Measurements from ENCODE around the gene NCBP1.

NCBP1 gene

GRCh38 chr9:97635026-97635425 is 1.4 kb downstream of the NCBP1 start:
- no peak overlapping the region; the same call in 1 of the 2 replicates for H3K27ac ChIP-seq (replicated peaks)
- no peak for DNase-seq (ENCODE audit: low read depth in 1 of 2, low spot score in 1 of 2)
- no peaks in the 10 kb centered on the region for H3K27me3 ChIP-seq (ENCODE audit: insufficient read depth, poor library complexity, severe bottlenecking)
- peak overlapping the region; percentile 90 for H3K4me3 ChIP-seq (replicated peaks; ENCODE audit: insufficient read depth, low read length)
- TF ChIP-seq SPI1 (IDR thresholded peaks at IDR 0.05; ENCODE audit: borderline replicate concordance, low read depth) (no peak), REST (IDR thresholded peaks at IDR 0.05; ENCODE audit: insufficient replicate concordance, low read depth) (no peak), CTCF (IDR thresholded peaks at IDR 0.05; ENCODE audit: insufficient read depth, low read length) (no peak), GABPA (IDR thresholded peaks at IDR 0.05; ENCODE audit: low read depth) (no peak), POLR2AphosphoS5 (IDR thresholded peaks at IDR 0.05; ENCODE audit: low read depth) (no peak)

- TF ChIP-seq REST (IDR thresholded peaks at IDR 0.05; ENCODE audit: insufficient replicate concordance, low read depth) (no peak), CTCF (IDR thresholded peaks at IDR 0.05; ENCODE audit: insufficient read depth, low read length) (no peak), GABPA (IDR thresholded peaks at IDR 0.05; ENCODE audit: low read depth) (no peak), SPI1 (IDR thresholded peaks at IDR 0.05; ENCODE audit: borderline replicate concordance, low read depth) (no peak), POLR2AphosphoS5 (IDR thresholded peaks at IDR 0.05; ENCODE audit: low read depth) (no peak)
- H3K27ac ChIP-seq (replicated peaks) = no peak overlapping the region
- peak in 1 of 2 experiments; percentile 30 for DNase-seq (ENCODE audit: low read depth in 1 of 2, low spot score in 1 of 2)
- H3K4me3 ChIP-seq (replicated peaks; ENCODE audit: insufficient read depth, low read length) = peak overlapping the region; percentile 17; the same call in 1 of the 2 replicates
- H3K27me3 ChIP-seq (ENCODE audit: insufficient read depth, poor library complexity, severe bottlenecking) = no peaks in the 10 kb centered on the region
Measured at GRCh38 chr9:97636903-97637302, 3.3 kb downstream of the NCBP1 start.

- no peaks in the 10 kb centered on the region for H3K27me3 ChIP-seq (ENCODE audit: insufficient read depth, poor library complexity, severe bottlenecking)
- H3K4me3 ChIP-seq (replicated peaks; ENCODE audit: insufficient read depth, low read length) = no peak overlapping the region
- no peak overlapping the region for H3K27ac ChIP-seq (replicated peaks)
- no peak for TF ChIP-seq CTCF (IDR thresholded peaks at IDR 0.05; ENCODE audit: insufficient read depth, low read length)
- TF ChIP-seq POLR2AphosphoS5 (IDR thresholded peaks at IDR 0.05; ENCODE audit: low read depth) = no peak
- TF ChIP-seq GABPA (IDR thresholded peaks at IDR 0.05; ENCODE audit: low read depth) = no peak
- TF ChIP-seq REST (IDR thresholded peaks at IDR 0.05; ENCODE audit: insufficient replicate concordance, low read depth) = no peak
- TF ChIP-seq SPI1 (IDR thresholded peaks at IDR 0.05; ENCODE audit: borderline replicate concordance, low read depth) = no peak
- peak in 1 of 2 experiments; percentile 14 for DNase-seq (ENCODE audit: low read depth in 1 of 2, low spot score in 1 of 2)
Measured at GRCh38 chr9:97638666-97639065, 5.0 kb downstream of the NCBP1 start.
